D721Med (cell line): Measurements from ENCODE around the gene LTA.

Experiments
- DNase-seq: peaks from one replicate; pipeline ENCODE4 v3.0.0; 2011; ENCODE audit warnings: low spot score; ENCODE audit not compliant: insufficient read length
- FAIRE-seq: peaks from 2 replicates; lab custom pipeline; 2011; peaks lifted over from hg19 to GRCh38; lab: Jason Lieb, UNC
- CTCF ChIP-seq: IDR thresholded peaks from 2 replicates; pipeline ENCODE4 v1.5.1; 2012; ENCODE audit warnings: mild to moderate bottlenecking, control low read depth; ENCODE audit not compliant: insufficient read depth; ENCODE audit errors: missing control alignments

Gene LTA

GRCh38 chr6:31614684-31615578, 42.8 kb downstream of the LTA start, which contains the start of gene AIF1:
Gene AIF1 (plus strand): TSS chr6:31615234. CDS start chr6:31615330, 96 bp downstream.
- DNase-seq (no peak), FAIRE-seq (no peak)
- TF ChIP-seq CTCF: no peak

DNA sequence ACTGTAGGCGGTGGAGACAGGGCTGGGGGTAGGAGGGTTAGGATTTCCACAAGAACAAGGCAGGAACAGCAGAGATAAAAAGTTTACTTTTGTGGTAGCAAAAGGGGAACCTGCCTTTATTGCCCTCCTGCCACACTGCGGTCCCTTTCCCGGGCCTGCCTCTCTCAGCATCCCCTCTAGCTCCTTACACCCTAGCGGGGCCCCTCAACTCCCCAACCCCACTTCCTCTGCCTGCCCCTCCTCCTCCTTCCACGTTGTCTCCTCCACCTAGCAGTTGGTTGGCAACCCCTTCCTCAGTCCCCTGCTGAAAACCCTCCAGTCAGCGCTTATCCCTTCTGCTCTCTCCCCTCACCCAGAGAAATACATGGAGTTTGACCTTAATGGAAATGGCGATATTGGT, 43.7 kb downstream of the LTA start:
- TF ChIP-seq CTCF: no peak
- DNase-seq: no peak
- FAIRE-seq: no peak

DNA sequence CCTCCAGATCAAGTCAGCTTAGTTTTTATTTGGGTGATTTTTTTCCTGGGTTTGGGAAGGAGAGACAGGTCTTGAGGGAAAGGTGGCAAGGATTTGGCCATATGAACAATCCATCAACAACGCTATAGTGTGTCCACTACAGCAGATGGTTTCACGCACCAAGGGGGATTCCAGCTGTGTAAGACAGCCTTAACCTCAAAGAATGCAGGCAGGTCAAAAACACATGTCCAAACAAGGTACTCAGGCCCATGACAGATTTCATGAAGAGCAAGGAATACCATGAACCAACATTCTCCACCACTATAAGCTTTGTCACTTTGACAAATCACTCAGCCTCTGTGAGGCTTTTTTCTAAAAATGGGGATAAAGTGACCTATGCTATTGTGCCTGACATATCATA, 44.9 kb downstream of the LTA start:
- no peak for TF ChIP-seq CTCF
- DNase-seq (no peak), FAIRE-seq (no peak)

DNA sequence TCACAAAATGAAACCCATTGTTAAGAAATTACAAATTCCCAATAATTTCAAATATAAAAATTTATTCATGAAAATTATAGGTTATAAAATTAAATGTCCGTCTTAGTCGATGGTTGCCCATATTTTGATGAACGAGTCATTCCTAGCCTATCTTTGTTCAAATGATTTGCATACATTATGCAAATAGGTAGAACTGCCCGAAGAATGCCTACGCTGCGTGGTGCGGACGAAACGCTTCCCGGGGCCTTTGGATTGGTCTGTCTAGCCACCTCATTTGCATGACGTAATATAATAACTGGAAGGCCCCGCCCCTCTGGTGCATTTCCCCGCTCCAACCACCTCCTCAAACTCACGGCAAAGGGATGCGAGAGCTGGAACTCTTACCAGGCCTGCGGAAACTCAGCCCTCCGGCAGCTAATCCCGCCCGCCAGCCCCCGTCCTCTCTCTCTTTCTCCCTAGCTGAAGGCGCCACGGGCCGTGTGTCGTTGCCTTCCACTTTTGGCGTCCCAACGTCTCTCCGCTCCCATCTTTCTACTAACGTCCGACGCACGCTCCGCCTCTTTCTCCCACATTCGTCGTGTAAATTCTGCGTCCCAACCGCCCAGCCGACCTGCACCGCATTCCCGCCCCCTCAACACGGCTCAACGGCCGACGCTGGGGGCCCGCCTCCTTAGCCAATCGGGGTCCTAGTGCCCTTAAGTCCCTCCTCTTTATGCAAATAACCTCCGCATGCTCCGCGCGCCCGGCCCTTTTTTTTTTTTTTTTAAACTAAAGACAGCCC, 47.9 kb downstream of the LTA start:
- TF ChIP-seq CTCF: no peak
- peak; percentile 73 for DNase-seq
- no peak for FAIRE-seq

GRCh38 chr6:31620586-31621319, 48.7 kb downstream of the LTA start, which contains the start of gene PRRC2A:
Gene PRRC2A (plus strand): TSS chr6:31620715. CDS start chr6:31622790, 2,075 bp downstream.
- no peak for FAIRE-seq
- DNase-seq: peak; percentile 73
- TF ChIP-seq CTCF: no peak

DNA sequence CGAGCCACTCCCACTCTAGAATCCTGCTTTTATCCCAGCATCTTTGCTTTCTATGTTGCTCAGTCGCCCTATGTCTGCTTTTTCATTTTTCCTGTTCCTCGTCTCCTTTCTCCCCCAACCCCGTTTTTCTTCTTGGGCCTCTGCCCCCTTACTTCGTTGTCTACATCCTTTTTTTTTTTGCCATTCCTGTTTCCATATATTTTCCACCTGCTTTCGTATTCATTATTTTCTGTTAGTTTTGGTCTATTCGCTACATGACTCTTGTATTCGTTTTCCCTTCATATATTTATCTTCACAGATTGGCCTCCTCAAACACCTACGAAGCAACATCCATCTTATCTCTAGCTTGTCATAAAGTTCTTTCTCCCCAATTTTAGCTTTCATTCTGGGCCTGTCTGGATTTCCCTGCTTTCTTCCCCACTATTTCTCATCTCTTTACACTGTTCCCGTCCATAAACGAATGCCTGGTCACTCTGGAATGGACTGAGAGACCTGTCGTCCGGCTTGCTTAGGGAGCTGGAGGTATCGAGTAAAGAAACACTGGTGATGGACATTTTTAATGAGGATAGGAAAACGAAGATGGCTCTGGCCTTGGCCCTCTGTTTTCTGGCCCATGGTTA, 49.3 kb downstream of the LTA start:
- DNase-seq (no peak), FAIRE-seq (no peak)
- no peak for TF ChIP-seq CTCF
